GM21381 (cell line): ENCODE measurements around the gene GLI3.

Experiments used
- ATAC-seq: cut with Tn5 transposase; IDR thresholded peaks from one replicate; pipeline ENCODE4 v1.9.1; 2021; ENCODE audit warnings: mild to moderate bottlenecking, moderate library complexity; ENCODE audit not compliant: unreplicated experiment

Gene GLI3

GRCh38 chr7:42085531-42085930, 151.5 kb downstream of the GLI3 start:
- ATAC-seq, result no peak

GRCh38 chr7:42084263-42084662, 152.7 kb downstream of the GLI3 start:
- ATAC-seq, result no peak

- ATAC-seq, result no peak
Measured at GRCh38 chr7:42083284-42083683, 153.7 kb downstream of the GLI3 start.

- ATAC-seq, result no peak
Measured at GRCh38 chr7:42082144-42082543, 154.9 kb downstream of the GLI3 start.

GRCh38 chr7:42081671-42082070, 155.3 kb downstream of the GLI3 start:
- no peak for ATAC-seq

- no peak for ATAC-seq
Measured at GRCh38 chr7:42080841-42081586, 156.0 kb downstream of the GLI3 start.

- no peak for ATAC-seq
Measured at GRCh38 chr7:42077271-42078135, 159.5 kb downstream of the GLI3 start.

GRCh38 chr7:42076870-42077269, 160.1 kb downstream of the GLI3 start:
- ATAC-seq, result no peak

GRCh38 chr7:42075418-42075817, 161.6 kb downstream of the GLI3 start:
- no peak for ATAC-seq

GRCh38 chr7:42074076-42074475, 162.9 kb downstream of the GLI3 start:
- no peak for ATAC-seq

- no peak for ATAC-seq
Measured at GRCh38 chr7:42071372-42072261, 165.4 kb downstream of the GLI3 start.

GRCh38 chr7:42070068-42070467, 166.9 kb downstream of the GLI3 start:
- ATAC-seq, result no peak

- no peak for ATAC-seq
Measured at GRCh38 chr7:42069590-42069989, 167.4 kb downstream of the GLI3 start.

- no peak for ATAC-seq
Measured at GRCh38 chr7:42068554-42069280, 168.3 kb downstream of the GLI3 start.

- ATAC-seq, result no peak
Measured at GRCh38 chr7:42065942-42066341, 171.1 kb downstream of the GLI3 start.

- no peak for ATAC-seq
Measured at GRCh38 chr7:42065015-42065414, 172.0 kb downstream of the GLI3 start.

GRCh38 chr7:42064534-42064933, 172.5 kb downstream of the GLI3 start:
- no peak for ATAC-seq

GRCh38 chr7:42059275-42059674, 177.7 kb downstream of the GLI3 start:
- ATAC-seq, result no peak

- no peak for ATAC-seq
Measured at GRCh38 chr7:42057331-42057730, 179.7 kb downstream of the GLI3 start.

- no peak for ATAC-seq
Measured at GRCh38 chr7:42055171-42055570, 181.8 kb downstream of the GLI3 start.
